ENCODE results near the gene USH1C.

DNA sequence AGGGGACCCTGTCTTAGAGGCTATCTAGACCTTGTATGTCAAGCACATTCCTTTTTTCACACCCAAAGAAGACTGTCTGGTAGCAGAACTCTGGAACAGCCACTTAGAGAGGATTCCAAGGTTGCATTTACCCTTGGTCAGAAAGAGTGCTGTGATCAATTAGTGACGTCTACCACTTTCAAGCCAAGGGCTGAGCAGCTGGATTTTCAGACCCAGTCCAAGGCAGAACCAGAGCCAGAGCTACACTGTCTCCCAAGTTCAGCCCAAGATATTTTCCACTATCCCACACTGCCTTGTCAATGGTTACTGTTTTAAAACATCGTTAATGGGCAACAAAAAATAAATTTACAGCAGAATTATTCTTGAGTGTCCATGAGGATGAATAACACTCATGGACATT, 91.5 kb downstream of the USH1C start:
- TF ChIP-seq, protein P1, sequence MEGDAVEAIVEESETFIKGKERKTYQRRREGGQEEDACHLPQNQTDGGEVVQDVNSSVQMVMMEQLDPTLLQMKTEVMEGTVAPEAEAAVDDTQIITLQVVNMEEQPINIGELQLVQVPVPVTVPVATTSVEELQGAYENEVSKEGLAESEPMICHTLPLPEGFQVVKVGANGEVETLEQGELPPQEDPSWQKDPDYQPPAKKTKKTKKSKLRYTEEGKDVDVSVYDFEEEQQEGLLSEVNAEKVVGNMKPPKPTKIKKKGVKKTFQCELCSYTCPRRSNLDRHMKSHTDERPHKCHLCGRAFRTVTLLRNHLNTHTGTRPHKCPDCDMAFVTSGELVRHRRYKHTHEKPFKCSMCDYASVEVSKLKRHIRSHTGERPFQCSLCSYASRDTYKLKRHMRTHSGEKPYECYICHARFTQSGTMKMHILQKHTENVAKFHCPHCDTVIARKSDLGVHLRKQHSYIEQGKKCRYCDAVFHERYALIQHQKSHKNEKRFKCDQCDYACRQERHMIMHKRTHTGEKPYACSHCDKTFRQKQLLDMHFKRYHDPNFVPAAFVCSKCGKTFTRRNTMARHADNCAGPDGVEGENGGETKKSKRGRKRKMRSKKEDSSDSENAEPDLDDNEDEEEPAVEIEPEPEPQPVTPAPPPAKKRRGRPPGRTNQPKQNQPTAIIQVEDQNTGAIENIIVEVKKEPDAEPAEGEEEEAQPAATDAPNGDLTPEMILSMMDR (conservative IDR thresholded peaks at IDR 0.05; ENCODE audit: low read depth, low read length) = no peak
- TF ChIP-seq POLR2A (IDR thresholded peaks at IDR 0.05; ENCODE audit: low read depth, low read length) = no peak
- TF ChIP-seq CHD1 (IDR thresholded peaks at IDR 0.05; ENCODE audit: low read depth, low read length) = no peak
- no peak for TF ChIP-seq RAD21 (IDR thresholded peaks at IDR 0.05; ENCODE audit: low read length)
- no peak for TF ChIP-seq RCOR1 (IDR thresholded peaks at IDR 0.05; ENCODE audit: insufficient replicate concordance, low read length)
- no peak for TF ChIP-seq FOS (IDR thresholded peaks at IDR 0.05; ENCODE audit: low read depth, low read length)
- TF ChIP-seq BHLHE40 (IDR thresholded peaks at IDR 0.05; ENCODE audit: low read depth, low read length) = no peak
- no peak for TF ChIP-seq RFX5 (IDR thresholded peaks at IDR 0.05; ENCODE audit: low read depth, low read length)
- TF ChIP-seq MAFK (IDR thresholded peaks at IDR 0.05; ENCODE audit: low read depth, low read length) = no peak
- no peak for TF ChIP-seq CEBPB (IDR thresholded peaks at IDR 0.05; ENCODE audit: low read depth, low read length)
- no peak for TF ChIP-seq SMC3 (IDR thresholded peaks at IDR 0.05; ENCODE audit: low read depth, low read length)

Data from IMR-90 (cell line).